T-helper 1 cell treated with Interleukin-12 subunit alpha and Interleukin-12 subunit beta and Interleukin-4 antibody, amounts not matched to agents 30 μg/mL and 1 μg/mL, for 36 hours (primary cell): ENCODE results near the gene FADS3.
"Not testable (repeated sequence)": the region's sequence is repeated elsewhere in the genome, so short reads cannot be mapped to it uniquely, and the experiment has no call there.

Experiments used
- H3K27ac Mint-ChIP-seq: one replicate; pipeline ENCODE4 v1.8.0; 2021; ENCODE audit warnings: mild to moderate bottlenecking, mixed read lengths
- H3K27me3 Mint-ChIP-seq: one replicate; pipeline ENCODE4 v1.8.0; 2021; ENCODE audit warnings: low read depth, mixed read lengths
- H3K36me3 Mint-ChIP-seq: one replicate; pipeline ENCODE4 v1.8.0; 2021; ENCODE audit warnings: low read depth, mixed read lengths
- H3K4me1 Mint-ChIP-seq: one replicate; pipeline ENCODE4 v1.8.0; 2021; ENCODE audit warnings: low read depth, mixed read lengths
- H3K4me3 Mint-ChIP-seq: one replicate; pipeline ENCODE4 v1.8.0; 2021; ENCODE audit warnings: mild to moderate bottlenecking, moderate library complexity, mixed read lengths
- H3K9me3 Mint-ChIP-seq: one replicate; pipeline ENCODE4 v1.8.0; 2021; ENCODE audit warnings: mixed read lengths

Gene FADS3

DNA sequence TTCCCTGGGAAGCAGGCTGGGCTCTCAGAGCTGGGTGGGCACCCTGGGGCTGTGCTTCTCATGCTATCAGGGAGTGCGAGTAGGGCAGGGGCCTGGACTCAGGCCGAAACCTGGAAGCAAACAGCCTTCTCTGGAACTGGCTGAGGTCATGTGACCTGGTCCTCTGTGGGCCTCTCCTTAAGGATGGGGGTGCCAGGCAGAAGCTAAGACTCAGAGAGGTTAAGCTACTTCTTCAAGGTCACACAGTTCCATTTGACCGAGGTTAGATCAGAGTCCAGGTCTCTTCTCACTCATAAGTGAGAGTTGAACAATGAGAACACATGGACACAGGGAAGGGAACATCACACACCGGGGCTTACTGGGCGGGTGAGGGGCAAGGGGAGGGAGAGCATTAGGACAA is 7.4 kb downstream of the FADS3 start:
- Mint-ChIP-seq H3K9me3 (no peaks in the 10 kb centered on the region), H3K4me1 (no peaks in the 10 kb centered on the region), H3K27ac (no peak overlapping the region), H3K4me3 (no peak overlapping the region), H3K27me3 (no peaks in the 10 kb centered on the region), H3K36me3 (no peaks in the 10 kb centered on the region)

- H3K4me1 Mint-ChIP-seq: no peaks in the 10 kb centered on the region
- H3K36me3 Mint-ChIP-seq: no peaks in the 10 kb centered on the region
- H3K27me3 Mint-ChIP-seq: no peaks in the 10 kb centered on the region
- H3K27ac Mint-ChIP-seq: no peak overlapping the region
- no peaks in the 10 kb centered on the region for H3K9me3 Mint-ChIP-seq
- no peak overlapping the region for H3K4me3 Mint-ChIP-seq
Measured at GRCh38 chr11:61883327-61883726, 8.0 kb downstream of the FADS3 start.

- H3K4me1 Mint-ChIP-seq: no peaks in the 10 kb centered on the region
- H3K27ac Mint-ChIP-seq: no peak overlapping the region
- H3K36me3 Mint-ChIP-seq: no peaks in the 10 kb centered on the region
- H3K4me3 Mint-ChIP-seq: no peak overlapping the region
- H3K9me3 Mint-ChIP-seq: no peaks in the 10 kb centered on the region
- H3K27me3 Mint-ChIP-seq: no peaks in the 10 kb centered on the region
Measured at GRCh38 chr11:61882879-61883278, 8.5 kb downstream of the FADS3 start.

- not testable (repeated sequence) for H3K27me3 Mint-ChIP-seq, H3K27ac Mint-ChIP-seq, H3K4me1 Mint-ChIP-seq, H3K9me3 Mint-ChIP-seq, H3K36me3 Mint-ChIP-seq, H3K4me3 Mint-ChIP-seq
Measured at GRCh38 chr11:61882267-61882666, 9.1 kb downstream of the FADS3 start.

GRCh38 chr11:61881397-61881796 is 9.9 kb downstream of the FADS3 start:
- Mint-ChIP-seq H3K9me3 (no peaks in the 10 kb centered on the region), H3K4me3 (no peak overlapping the region), H3K27me3 (no peaks in the 10 kb centered on the region), H3K36me3 (no peaks in the 10 kb centered on the region), H3K27ac (no peak overlapping the region), H3K4me1 (no peaks in the 10 kb centered on the region)

DNA sequence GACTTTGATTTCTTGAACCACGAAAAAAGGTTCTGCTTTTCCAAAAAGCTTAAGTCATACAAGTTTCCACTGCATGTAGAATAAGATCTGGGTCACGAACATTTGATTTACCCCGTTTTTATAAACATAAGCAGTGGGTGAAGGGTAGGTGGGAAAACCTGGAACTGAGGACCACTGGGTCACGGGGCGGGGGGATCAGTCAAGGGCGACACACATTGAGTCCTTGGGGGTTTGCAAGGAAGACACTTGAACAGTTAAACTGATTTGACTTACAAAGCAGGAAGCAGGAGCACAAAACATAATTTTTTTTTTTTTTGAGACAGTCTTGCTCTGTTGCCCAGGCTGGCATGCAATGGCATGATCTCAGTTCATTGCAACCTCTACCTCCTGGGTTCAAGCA is 10.9 kb downstream of the FADS3 start:
- H3K36me3 Mint-ChIP-seq: no peaks in the 10 kb centered on the region
- H3K4me3 Mint-ChIP-seq: no peak overlapping the region
- H3K27me3 Mint-ChIP-seq: no peaks in the 10 kb centered on the region
- H3K4me1 Mint-ChIP-seq: no peaks in the 10 kb centered on the region
- H3K9me3 Mint-ChIP-seq: no peaks in the 10 kb centered on the region
- no peak overlapping the region for H3K27ac Mint-ChIP-seq

DNA sequence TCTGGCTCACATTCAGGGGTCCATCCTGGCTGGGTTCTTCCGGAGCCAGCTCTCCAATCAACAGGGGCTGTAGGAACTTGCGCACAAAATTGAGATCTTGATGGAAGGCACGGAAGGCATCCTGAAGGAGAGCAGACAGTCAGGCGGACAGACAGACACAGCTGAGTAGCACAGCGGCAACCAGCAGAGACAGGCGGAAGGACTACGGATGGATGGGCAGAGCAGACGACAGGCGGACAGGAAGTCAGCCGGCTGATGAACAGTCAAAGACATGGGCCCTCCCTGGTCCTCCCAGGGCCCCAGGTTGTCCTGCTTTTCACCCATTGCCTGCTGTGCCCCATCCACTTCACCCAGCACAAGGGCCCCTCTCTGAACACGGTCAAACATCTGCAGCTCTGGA is 11.3 kb downstream of the FADS3 start:
- H3K9me3 Mint-ChIP-seq: no peaks in the 10 kb centered on the region
- no peak overlapping the region for H3K27ac Mint-ChIP-seq
- no peak overlapping the region for H3K4me3 Mint-ChIP-seq
- H3K4me1 Mint-ChIP-seq: no peaks in the 10 kb centered on the region
- no peaks in the 10 kb centered on the region for H3K27me3 Mint-ChIP-seq
- no peaks in the 10 kb centered on the region for H3K36me3 Mint-ChIP-seq

- no peaks in the 10 kb centered on the region for H3K27me3 Mint-ChIP-seq
- H3K36me3 Mint-ChIP-seq: no peaks in the 10 kb centered on the region
- H3K4me1 Mint-ChIP-seq: no peaks in the 10 kb centered on the region
- no peak overlapping the region for H3K27ac Mint-ChIP-seq
- H3K9me3 Mint-ChIP-seq: no peaks in the 10 kb centered on the region
- H3K4me3 Mint-ChIP-seq: no peak overlapping the region
Measured at GRCh38 chr11:61879152-61879551, 12.2 kb downstream of the FADS3 start.

GRCh38 chr11:61875698-61876097 is 15.6 kb downstream of the FADS3 start:
- Mint-ChIP-seq H3K27me3 (no peaks in the 10 kb centered on the region), H3K4me3 (no peak overlapping the region), H3K9me3 (no peaks in the 10 kb centered on the region), H3K4me1 (peaks cover 8% of the 10 kb centered on the region), H3K27ac (no peak overlapping the region), H3K36me3 (no peaks in the 10 kb centered on the region)

DNA sequence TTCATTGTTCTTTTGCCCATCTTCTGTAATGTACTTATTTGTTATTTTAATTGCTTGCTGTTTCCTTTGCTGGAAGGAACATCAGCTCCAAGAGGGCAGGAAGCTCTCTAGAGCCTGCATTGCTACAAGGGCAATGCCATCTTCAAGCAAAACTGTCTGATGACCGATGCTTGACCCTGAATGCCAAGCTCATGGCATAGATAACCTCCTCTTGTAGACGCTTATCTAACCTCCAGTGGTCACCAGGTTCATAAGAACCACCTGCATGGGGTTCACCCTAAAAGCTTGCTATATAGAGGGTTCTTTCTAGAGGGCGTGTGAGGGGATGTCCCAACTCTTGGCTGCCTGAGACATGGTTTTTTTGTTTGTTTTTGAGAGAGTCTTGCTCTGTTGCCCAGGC is 16.5 kb downstream of the FADS3 start:
- Mint-ChIP-seq H3K27me3 (no peaks in the 10 kb centered on the region), H3K4me1 (peaks cover 8% of the 10 kb centered on the region), H3K27ac (no peak overlapping the region), H3K9me3 (no peaks in the 10 kb centered on the region), H3K36me3 (no peaks in the 10 kb centered on the region), H3K4me3 (no peak overlapping the region)

DNA sequence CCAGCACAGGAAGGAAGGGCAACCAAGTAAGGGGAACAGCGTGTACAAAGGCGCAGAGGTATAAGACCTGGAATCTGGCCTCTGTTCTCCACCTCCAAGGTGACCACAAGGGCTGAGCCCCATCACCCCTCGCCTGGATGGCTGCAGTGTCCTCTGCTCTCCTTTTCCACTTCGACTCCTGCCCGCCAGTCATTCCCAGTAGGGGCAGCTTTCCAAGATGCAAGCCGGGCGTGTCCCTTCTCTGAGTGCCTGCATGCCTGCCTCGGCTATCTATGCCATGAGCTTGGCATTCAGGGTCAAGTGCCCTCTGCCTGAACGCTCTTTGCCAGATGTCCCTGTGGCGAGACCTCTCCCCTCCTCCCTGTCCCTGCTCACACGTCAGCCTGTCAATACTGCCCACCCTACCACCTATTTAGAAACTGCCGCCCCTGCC is 17.0 kb downstream of the FADS3 start:
- Mint-ChIP-seq H3K36me3 (no peaks in the 10 kb centered on the region), H3K4me3 (no peak overlapping the region), H3K9me3 (no peaks in the 10 kb centered on the region), H3K4me1 (peaks cover 8% of the 10 kb centered on the region), H3K27ac (no peak overlapping the region), H3K27me3 (no peaks in the 10 kb centered on the region)

DNA sequence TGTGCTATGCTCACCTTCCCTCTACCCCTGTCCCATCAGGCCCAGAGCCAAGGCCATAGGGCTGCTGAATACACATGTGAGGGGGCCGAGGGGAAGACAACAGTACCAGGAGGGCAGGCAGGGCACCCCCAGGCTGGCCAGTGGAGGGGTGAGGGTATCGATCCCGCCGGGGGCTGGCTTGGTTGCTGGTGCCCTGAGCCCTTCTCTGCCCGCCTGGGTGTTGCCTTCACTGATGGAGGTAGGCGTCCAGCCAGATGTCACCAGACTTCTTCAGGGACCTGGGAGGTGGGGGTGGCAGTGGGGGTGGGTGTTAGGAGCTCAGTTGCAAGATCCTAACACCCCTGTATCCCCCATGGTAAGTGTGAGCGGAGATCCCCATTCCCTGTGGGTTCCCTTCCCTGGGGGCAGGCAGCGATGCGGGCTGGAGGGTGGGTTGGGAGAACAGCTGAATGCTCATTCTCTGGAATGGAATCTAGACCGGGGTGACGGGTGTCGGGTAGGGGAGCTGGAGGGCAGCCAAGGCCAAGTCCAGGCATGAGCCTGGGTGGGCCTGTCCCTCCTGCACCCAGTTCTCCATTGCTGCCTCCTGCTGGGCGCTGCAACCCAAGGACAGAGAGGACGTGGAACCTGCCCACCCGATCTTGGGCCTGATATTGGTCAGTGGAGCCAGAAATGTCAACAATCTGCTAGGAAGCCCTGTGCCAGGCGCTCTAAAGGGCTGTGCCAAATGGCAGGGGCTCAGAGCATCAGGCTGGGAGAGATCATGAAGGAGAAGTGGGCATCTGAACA is 17.6 kb downstream of the FADS3 start:
- peaks cover 8% of the 10 kb centered on the region for H3K4me1 Mint-ChIP-seq
- no peaks in the 10 kb centered on the region for H3K36me3 Mint-ChIP-seq
- no peaks in the 10 kb centered on the region for H3K9me3 Mint-ChIP-seq
- no peak overlapping the region for H3K4me3 Mint-ChIP-seq
- no peak overlapping the region for H3K27ac Mint-ChIP-seq
- no peaks in the 10 kb centered on the region for H3K27me3 Mint-ChIP-seq

DNA sequence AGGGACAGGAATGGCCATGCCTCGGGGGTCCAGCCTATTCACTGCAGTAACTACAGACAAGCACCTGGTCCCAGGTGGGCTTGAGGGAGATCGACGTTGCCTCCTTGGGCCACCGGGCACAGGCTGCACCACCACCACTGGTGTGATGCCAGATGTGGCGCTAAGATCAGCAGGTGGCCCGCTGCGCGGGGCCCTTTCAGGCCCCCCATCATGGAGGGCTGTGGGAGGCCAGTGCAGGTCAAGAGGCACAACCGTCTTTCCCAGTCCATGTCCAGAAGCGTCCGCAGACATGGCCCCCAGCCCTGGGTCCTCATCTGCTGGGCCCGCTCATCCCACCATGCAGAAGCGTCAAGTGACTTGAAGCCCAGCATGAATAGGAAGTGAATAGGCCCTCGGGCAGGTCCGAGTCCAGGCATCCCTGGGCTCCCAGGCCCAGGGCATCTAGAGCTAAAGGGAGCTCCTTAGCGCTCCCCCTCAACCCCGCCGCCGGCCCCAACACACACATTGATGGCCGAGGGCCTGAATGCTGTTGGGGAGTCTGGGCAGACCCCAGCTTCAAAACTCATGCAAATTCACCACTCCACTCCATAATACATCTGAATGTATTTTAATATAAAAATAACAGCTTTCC is 18.3 kb downstream of the FADS3 start:
- no peaks in the 10 kb centered on the region for H3K9me3 Mint-ChIP-seq
- peaks cover 8% of the 10 kb centered on the region for H3K4me1 Mint-ChIP-seq
- no peak overlapping the region for H3K27ac Mint-ChIP-seq
- H3K36me3 Mint-ChIP-seq: no peaks in the 10 kb centered on the region
- H3K4me3 Mint-ChIP-seq: no peak overlapping the region
- H3K27me3 Mint-ChIP-seq: no peaks in the 10 kb centered on the region

- H3K4me1 Mint-ChIP-seq: peaks cover 8% of the 10 kb centered on the region
- no peaks in the 10 kb centered on the region for H3K9me3 Mint-ChIP-seq
- H3K27me3 Mint-ChIP-seq: no peaks in the 10 kb centered on the region
- no peaks in the 10 kb centered on the region for H3K36me3 Mint-ChIP-seq
- H3K4me3 Mint-ChIP-seq: peak overlapping the region; percentile 65
- H3K27ac Mint-ChIP-seq: no peak overlapping the region
Measured at GRCh38 chr11:61871158-61871597, 20.2 kb downstream of the FADS3 start.

DNA sequence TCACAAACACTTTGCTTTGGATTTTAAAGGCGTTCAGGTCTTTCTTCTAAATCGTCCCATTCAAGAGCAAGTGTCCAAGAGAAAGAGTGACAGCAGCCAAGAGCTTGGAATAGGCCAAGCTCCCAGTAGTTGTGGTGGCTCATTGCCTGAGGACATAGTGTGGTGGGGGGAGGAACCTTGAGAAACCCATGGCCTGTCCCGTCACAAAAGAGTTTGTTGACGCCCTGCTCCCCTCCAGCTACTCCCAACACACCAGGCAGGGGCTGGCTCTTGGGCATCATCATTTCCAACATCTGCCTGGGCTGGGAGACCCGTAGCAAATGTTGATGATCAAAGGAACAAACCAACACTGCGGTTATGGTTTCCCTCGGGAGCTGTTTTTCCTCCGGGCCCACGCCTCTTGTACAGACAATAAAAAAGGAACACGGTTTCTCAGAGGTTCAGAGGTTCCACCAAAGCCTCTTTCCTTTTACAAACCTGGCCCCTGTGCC is 20.8 kb downstream of the FADS3 start:
- Mint-ChIP-seq H3K27me3 (no peaks in the 10 kb centered on the region), H3K27ac (no peak overlapping the region), H3K4me1 (peaks cover 8% of the 10 kb centered on the region), H3K9me3 (no peaks in the 10 kb centered on the region), H3K4me3 (no peak overlapping the region), H3K36me3 (peaks cover 5% of the 10 kb centered on the region)
